RCC 7860 (cell line): ENCODE measurements around the gene TMPRSS13.
"Not testable (repeated sequence)": the region's sequence is repeated elsewhere in the genome, so short reads cannot be mapped to it uniquely, and the experiment has no call there.

Experiments
- DNase-seq: peaks from one replicate; pipeline ENCODE4 v3.0.0-alpha.2; 2015; ENCODE audit warnings: low spot score
- FAIRE-seq: peaks from 2 replicates; lab custom pipeline; 2012; peaks lifted over from hg19 to GRCh38; lab: Jason Lieb, UNC

Gene TMPRSS13

GRCh38 chr11:117931331-117931950, 2.2 kb upstream of the TMPRSS13 start:
- no peak for FAIRE-seq

DNA sequence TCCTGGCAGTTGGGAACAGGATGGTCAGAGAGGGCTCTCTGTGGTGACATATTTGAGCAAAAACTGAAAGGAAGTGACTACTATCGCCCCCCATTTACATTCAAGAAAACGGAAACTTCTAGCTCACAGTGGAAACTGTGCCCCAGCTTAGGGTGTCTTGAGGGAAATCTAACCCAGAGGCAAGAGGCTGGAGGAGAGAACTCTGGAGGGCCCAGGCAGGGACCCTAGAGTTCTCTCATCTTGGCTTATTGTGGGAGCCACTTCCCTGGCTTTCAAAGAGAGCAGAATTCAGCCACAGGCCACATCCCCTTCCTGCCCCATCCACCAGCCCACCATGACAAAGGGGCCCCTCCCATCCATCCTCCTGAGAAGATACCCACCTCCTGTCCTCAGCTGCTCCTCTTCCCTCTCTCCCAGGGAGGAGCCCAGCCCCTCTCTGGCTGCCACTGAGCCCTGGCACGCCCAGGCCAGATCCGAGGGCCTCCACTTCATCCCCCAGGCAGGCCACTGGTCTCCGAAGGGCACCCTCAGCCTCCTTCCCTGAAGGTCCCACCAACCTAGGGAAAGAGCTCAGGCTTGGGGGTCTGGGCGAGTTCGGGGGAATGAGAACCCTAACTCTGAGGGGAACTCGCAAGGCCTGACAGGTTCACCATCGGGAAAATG, 1.6 kb upstream of the TMPRSS13 start:
- FAIRE-seq: no peak

More at GRCh38 chr11:117931331-117931950, 2.2 kb upstream of the TMPRSS13 start:
- DNase-seq: no peak

DNA sequence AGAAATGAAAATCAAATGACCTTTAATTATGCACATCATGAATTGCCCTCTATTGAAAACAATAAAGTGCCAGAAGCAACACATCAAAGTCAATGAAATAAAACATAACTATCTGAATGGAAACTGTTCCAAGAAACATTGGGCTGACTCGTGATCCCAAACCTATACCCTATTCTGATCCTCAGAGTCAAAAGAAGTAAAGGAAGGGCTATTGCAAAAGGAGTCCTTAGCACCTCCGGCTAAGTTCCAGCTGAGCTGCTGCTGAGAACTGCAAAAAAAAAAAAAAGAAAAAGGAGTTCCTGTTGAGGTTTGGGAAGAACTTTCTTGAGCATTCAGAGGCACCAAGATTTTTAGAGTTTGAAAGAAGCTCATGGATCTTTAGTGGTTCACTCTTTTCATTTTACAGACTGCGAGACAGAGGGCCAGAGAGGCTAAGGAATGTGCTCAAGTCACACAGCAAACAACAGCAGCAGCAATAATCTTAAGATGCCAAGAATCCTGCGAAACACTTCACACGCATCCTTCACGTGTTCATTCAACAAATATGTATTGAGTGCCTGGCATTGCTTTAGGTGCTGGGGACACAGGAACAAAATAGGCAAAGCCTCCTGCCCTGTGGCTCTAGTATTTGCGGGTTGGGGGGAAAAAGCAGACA, 841 bp upstream of the TMPRSS13 start:
- no peak for FAIRE-seq

More for the DNA sequence above, 1.6 kb upstream of the TMPRSS13 start:
- no peak for DNase-seq

GRCh38 chr11:117928446-117929141, 608 bp downstream of the TMPRSS13 start:
- FAIRE-seq: no peak
- DNase-seq: no peak

More for the DNA sequence above, 841 bp upstream of the TMPRSS13 start:
- DNase-seq: no peak

GRCh38 chr11:117927926-117928325, 1.3 kb downstream of the TMPRSS13 start:
- FAIRE-seq: no peak

DNA sequence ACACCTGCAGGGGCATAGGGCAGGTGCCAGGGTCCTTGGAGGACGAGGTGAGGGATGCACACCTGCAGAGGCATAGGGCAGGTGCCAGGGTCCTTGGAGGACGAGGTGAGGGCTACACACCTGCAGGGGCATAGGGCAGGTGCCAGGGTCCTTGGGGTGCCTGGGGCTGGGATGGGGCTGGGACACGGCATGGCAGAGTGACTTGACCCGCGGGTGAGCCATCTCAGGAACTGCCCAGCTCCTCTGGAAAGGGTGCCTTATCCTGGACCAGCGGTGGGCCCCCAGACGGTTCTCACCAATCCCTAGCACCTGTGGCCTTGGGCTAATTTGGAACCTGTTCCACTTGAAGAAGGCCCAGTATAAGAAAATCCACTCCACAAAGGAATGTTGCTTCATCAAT, 3.0 kb downstream of the TMPRSS13 start:
- DNase-seq, FAIRE-seq: not testable (repeated sequence)

More at GRCh38 chr11:117927926-117928325, 1.3 kb downstream of the TMPRSS13 start:
- no peak for DNase-seq

DNA sequence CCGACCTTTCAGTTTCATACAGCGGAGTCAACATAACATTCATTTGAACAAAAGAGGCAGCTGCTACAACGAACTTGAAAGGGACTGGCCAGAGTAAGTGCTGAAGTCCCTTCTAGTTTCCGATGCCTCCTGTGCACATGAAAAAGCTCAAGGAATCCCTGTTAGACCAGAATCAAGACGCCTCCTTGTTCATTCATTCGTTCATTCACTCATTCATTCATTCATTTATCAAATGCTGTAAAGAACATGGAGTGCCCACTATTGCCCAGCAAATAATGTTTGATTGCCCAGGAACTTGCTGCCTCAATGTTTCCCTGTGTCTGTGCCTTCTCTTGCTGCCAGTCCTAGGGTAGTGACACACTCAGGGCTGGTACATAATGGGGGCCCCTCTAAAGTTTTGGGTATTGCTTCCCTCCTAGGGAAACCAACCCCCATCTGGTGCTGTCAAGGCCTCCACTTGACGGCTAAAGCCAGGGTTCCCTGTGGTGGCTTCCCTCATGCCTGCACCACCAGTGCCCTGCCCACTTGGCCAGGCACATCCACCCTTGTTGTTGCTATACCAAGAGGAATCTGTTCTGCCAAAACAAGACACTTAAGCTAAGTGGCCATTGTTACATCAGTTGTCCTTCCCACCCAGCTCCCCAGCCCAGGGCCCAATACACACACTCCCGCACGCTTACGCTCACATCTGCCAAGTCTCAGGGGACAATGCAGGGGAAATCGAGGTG, 3.8 kb downstream of the TMPRSS13 start:
- DNase-seq (no peak), FAIRE-seq (no peak)

DNA sequence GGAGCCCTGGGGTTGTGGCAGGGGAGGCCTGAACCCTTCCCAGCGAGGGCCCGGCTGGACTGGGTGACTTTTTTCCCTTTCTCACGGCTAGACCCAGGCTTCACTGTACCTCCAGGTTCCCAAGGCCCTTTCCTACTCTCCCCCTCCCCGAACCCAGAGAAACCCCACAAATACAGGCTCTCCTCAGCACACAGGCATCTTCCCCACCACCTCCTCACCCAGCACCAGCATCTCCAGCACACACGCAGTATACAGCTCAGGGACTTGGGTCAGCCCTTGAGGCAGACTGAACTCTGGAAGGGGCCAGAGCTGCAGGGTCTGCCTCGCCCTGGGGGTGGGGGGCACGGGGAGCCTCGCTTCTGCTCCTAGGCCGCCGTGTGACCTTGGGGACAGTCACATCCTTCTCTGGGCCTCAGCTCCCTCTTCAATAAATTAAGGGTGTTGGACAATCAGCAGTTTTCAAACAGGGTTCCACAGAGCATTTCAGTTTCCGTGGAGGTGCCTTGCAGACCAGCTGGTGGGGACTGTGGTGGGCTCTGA, 4.5 kb downstream of the TMPRSS13 start:
- FAIRE-seq (no peak), DNase-seq (no peak)

DNA sequence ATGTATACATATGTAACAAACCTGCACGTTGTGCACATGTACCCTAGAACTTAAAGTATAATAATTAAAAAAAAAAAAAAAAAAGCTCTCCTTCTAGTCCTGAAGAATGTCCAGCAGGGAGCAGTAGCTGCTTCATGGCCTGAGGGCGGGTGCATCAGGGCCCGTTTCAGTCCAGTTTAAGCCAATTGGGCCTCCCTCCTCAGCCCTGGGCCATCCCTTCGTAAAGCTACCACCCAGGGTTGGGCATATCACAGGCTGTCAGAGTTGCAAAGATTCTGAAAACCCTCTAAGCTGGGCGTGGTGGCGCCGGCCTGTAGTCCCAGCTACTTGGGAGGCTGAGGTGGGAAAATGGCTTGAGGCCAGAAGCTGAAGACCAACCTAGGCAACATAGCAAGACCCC, 5.4 kb downstream of the TMPRSS13 start:
- FAIRE-seq (no peak), DNase-seq (no peak)

DNA sequence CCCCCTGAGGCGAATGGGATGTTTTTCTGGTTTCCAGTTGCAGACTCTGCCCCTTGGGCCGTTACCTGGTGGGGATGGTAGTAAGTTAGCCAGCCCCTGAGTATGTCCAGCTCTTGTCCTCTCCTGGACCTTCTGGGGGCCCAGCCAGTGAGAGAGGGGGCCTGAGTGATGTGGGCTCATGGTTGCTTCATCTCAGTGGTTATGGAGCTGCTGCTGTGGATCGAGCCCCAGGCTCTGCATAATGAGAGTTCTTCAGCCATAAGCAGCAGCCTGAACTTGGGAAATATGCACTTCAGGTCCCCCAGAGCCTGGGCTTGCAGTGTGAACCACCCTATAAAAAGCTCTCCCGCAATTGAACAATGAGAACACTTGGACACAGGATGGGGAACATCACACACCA, 5.9 kb downstream of the TMPRSS13 start:
- FAIRE-seq (no peak), DNase-seq (no peak)

DNA sequence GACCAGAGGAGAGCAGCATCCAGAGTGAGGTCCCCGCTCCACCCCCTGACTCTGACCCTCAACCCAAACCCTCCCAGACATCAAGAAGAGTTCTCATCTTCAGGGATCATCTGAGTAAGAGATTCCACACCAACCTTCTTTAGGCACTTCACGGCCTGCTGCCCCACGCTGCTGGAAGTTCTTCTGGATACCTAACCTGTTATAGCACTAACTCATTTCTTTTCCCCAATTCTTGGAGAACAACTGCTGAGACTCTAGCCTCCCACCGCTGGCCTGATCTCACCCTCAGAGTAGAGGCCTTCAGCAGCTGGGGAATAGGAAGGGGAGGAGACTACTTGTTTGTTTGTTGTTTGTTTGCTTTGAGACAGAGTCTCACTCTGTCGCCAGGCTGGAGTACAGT, 7.3 kb downstream of the TMPRSS13 start:
- DNase-seq (no peak), FAIRE-seq (no peak)

GRCh38 chr11:117921456-117921855, 7.7 kb downstream of the TMPRSS13 start:
- no peak for DNase-seq
- no peak for FAIRE-seq

DNA sequence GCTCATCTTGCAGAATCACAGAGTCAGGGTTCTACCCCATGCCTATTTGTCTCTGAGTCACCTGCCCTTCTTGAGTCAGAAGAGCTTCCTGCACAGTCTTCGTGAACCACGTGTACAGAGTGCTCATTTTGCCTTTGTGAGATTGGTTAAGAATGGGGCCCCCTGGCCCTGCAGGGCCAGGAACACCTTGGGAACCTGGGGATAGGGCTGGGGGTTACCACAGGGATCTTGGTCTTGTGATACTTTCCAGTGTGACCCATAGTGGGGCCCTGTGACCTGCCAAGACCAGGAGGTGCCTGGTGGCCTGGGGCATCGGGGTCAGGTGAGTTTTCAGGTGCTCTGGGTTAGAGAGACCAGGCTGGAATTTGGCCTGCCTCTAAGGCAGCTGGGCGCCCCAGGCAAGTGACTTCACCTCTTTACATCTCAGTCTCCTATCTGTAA, 9.4 kb downstream of the TMPRSS13 start:
- DNase-seq: no peak
- no peak for FAIRE-seq

DNA sequence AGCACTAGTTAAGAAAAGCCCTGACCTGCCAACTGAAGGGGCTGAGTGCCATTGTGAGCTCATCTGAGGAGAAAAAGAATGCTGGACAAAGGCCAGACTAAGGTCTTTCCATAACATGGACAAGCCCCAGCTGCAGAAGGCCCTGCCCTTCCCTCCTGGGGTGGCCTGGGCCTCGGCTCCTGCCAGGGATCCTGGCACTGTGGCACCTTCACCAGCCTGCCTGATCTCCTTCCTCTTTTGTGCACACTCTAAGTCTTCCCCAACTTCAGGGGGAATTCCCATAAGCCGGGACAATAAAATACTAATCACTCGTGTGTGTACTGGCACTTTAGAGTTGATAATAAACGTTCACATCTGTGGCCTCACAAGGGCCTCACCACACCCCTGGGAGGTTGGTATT, 9.9 kb downstream of the TMPRSS13 start:
- DNase-seq (no peak), FAIRE-seq (no peak)

GRCh38 chr11:117918366-117919255, 10.6 kb downstream of the TMPRSS13 start:
- FAIRE-seq (no peak), DNase-seq (no peak)

GRCh38 chr11:117917591-117918151, 11.5 kb downstream of the TMPRSS13 start:
- FAIRE-seq (no peak), DNase-seq (no peak)

- no peak for FAIRE-seq
Measured at GRCh38 chr11:117916956-117917355, 12.2 kb downstream of the TMPRSS13 start.

DNA sequence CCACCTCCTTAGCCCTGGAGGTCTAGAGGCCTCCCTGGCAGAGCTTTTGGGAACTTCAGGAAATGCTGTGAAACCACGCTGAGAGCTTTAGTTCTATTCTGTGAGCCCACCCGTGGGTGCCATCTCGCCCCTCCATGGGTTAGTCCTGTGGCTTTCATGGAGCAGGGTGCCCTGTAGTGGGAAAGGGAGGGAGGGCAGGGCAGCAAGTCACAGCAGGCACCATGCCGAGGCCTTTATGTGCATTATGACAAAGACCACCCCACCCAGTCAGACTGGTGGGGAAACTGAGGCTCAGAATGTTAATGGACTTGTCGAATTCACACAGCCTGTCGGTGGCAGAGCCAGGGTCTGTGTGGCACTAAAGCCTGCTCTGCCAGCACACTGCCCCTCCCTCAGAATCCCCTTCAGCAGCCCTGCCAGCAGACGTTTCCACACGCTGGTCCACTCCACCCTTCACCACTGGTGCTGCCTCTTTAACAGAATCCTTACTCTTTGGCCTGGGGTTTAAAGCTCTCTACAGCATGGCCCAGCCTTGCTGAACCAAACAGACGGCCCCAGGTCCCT, 13.4 kb downstream of the TMPRSS13 start:
- DNase-seq: no peak
- no peak for FAIRE-seq

More at GRCh38 chr11:117916956-117917355, 12.2 kb downstream of the TMPRSS13 start:
- no peak for DNase-seq
